GM21423 (cell line): ENCODE results near the gene FRMPD4.

Source experiments
- ATAC-seq: cut with Tn5 transposase; IDR thresholded peaks from one replicate; pipeline ENCODE4 v1.9.1; 2021; ENCODE audit warnings: mild to moderate bottlenecking, moderate library complexity; ENCODE audit not compliant: unreplicated experiment

FRMPD4 gene

DNA sequence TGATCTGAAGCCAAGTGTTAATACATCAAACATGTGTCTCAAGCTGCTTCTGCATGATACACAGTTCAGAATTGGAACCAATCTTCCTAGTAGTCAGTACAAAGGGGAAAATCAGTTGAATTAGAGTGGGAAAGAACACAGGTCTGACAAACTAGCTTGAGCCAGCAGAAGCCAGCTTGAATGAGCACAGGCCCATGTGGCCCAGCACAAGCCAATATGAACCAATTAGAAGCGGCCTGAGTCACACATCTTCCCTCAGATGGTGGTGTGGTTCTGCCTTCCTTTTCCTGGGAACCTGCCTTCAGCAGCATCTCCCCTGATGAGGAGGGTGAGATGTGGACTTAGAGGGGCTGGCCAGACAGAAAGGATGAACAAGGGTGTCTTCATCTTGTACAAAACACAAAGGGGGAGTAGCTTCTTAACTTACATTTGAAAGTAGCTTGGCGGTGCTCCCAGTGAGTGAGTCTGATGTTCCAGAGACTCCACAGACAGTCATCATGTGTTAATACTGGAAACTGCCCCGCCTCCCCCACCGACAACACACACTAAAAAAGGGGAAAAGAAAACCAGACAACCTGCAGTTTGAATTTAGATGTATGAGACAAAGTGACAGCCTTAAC lies 72.0 kb downstream of the FRMPD4 start:
- no peak for ATAC-seq

DNA sequence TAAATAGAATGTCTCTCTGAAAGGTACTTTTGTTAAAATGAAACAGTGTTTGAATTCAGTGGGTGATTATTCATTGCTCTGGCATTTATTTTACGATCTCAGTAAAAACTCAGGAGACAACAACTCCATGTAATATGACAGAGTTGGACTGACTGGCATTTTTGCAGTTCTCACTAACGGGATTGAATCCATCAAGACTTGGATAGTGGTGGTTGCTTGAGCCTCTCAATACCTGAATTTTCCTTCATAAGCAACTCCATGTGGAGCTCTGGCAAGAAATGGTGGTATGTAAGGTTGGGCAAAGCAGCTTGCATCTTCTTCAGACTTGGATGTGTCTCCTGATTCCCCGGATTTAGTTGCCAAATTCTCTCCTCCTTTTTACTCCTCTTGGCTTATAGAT lies 72.7 kb downstream of the FRMPD4 start:
- ATAC-seq, result no peak

DNA sequence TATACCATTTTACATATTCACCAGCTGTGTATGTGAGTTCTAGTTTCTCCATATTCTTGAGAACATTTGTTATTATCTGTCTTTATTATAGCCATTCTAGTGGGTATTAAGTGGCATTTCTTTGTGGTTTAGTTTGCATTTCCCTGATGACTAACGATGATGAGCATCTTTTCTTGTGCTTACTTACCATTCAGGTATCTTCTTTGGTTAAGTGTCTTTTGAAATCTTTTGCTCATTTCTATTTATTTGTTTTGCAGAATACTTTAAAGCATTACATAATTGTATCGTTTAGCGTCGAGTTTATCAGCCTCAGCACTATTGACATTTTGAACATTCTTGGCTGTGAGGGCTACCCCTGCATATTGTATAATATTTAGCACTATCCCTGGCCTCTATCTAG lies 85.4 kb downstream of the FRMPD4 start:
- ATAC-seq, result no peak

DNA sequence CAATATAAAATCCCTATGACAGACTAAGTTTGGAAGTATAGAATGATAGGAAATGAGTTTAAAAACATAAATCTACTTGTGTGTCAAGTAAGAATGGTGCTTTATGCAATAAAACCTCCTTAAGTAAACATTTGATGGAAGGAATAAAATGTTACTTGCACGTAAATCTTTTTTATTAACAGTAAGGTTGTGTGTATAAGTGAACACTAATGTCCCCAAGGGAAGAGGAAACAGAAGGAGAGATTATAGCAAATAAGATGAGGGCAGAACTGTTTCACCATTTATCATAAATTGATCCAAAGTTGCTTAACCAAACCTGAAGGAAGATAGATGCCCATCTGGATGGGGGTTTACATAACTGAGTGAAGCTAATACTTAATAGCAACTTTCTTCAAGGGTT lies 86.8 kb downstream of the FRMPD4 start:
- ATAC-seq, result no peak

DNA sequence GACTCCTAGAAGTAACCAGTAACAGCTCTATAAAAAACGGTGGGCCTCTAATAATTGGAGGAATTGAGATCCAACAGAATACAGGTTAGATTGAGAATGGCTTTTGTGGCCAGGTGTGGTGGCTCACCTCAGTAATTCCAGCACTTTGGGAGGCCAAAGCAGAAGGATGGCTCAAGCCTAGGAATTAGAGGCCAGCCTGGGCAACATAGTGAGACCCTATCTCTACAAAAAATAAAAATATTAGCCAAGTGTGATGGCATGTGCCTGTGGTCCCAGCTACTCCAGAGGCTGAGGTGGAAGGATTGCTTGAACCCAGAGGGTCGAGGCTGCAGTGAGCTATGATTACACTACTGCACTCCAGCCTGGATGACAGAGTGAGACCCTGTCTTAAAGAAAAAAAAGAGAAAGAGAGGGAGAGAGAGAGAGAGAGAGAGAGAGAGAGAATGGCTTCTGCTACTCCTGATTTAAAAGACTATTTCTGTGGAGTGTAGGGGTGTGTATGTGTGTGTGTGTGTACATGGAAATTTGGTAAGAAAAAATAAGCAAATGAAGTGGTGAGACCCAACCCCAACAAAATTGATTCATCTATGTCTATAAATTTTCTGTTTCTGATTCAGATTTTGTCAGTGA lies 89.3 kb downstream of the FRMPD4 start:
- no peak for ATAC-seq

DNA sequence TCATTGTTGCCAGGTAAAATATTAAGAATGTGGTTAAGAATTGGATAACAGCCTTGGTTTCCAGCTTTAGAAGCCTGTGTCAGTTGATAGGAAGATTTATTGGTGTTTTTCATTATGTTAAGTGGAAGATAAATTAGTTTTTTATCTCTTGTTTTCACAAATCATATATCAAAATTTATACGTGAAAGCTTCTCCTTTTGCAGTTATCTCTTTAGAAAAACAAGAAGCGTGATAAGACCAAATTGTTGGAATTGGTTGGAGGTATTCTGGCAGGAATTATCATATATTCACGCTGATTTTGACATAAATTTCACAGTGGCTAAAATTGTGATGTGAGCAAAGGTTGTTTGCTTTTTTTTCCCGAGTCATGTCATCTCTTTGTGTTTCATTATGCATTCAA lies 90.6 kb downstream of the FRMPD4 start:
- ATAC-seq, result no peak

DNA sequence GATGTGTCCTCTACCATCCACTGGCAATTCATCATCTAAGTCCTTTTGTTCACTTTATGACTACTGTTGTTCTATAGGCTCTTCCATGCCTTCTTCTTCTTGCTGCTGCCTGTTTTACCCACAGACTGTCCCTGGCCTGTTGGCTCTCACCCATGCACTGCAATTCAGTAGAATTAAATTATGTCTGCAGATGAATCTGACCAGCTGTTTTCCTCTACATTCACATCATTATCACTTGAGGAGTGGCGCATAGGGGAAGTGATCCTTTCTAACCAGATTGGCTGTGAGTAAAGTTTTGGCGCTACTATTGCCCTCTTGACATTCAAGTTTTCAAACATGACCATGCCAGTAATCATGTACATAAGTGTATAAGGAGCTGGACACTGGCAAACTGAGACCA lies 91.7 kb downstream of the FRMPD4 start:
- ATAC-seq, result no peak

DNA sequence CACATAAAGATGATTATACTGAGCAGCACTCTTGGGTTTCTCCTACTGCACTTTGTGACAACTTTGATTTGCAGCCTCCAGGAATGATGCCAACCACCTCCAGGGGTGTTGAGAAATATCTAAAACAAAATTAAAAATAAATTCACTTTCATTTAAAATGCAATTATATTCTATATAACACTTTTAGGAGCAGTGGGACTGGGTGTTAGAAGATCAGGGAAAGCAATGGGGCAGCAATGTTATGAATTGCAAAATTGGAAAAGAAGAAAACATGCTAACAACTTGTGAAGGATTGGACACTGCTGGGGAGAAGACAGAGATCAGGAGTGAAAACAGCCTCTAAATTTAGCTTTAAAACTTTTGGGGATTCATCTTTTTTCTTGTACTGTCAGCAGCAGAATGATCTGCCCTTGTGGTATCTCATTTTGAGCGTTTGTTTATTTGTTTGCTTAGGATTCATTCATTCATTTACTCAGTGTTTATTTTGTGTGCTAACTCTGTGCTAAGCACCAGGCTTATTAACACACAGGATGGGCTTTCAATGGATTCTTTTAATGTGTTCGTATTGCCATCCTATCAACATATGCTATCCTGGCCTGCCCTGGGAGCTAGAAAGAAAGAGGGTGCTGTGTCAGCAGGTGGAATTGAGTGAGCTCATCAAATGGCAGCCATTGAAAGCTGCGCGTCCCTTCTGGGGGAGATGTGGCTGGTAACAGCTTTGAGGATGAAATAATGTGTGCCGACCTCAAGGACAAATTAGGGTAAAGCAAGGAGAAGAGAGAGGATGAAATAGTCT lies 96.5 kb downstream of the FRMPD4 start:
- ATAC-seq, result no peak

DNA sequence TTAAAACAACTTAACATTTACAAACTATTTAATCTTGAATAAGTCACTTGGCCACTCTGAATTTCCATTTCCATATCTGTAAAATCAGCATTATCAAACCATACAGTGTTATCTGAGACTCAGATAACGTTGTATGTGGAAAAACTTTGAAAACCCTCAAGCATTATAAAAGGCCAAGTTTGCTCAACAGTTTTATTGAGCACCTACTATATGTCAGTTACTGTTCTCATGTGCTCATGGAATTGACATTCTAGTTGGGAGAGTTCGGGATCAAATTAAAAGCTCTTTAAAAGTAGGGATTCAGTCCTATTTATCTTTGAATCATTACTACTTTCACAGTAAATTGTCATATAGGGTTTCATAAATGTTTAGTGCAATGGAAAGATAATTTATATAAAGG lies 97.9 kb downstream of the FRMPD4 start:
- ATAC-seq, result no peak

DNA sequence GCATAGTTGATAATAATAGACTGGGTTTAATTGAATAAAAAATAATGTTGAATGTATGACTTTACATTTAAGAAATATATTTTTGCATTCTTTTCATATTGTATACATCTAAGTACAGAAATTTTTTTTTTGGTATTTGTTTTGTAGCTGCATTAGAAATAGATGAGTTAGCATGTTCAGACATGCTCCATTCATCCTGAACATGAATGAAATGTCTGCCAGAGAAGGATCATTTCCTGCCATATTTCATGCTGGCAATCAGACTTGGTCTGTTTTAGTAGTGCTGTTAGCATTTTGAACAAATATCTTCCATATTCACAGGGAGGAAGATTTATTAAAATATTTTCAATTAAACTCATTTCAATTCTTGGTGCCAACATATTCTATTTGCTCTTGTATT lies 98.9 kb downstream of the FRMPD4 start:
- ATAC-seq, result no peak

DNA sequence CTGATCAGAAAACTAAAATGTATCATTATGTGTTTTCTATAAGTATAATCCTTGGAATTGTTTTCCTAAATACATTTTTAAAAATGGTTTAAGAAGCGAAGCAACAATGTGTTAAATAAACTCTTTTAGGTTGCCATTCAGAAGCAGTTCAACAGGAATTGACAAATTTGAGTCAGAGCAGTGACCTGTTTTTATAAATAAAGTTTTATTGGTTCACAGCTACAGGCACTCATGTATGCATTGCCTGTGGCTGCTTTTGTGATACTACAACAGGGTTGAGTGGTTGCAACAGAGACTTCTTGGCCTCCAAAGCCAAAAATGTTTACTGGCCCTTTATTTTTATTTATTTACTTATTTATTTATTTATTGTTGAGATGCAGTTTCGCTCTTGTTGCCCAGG lies 99.5 kb downstream of the FRMPD4 start:
- ATAC-seq, result no peak

DNA sequence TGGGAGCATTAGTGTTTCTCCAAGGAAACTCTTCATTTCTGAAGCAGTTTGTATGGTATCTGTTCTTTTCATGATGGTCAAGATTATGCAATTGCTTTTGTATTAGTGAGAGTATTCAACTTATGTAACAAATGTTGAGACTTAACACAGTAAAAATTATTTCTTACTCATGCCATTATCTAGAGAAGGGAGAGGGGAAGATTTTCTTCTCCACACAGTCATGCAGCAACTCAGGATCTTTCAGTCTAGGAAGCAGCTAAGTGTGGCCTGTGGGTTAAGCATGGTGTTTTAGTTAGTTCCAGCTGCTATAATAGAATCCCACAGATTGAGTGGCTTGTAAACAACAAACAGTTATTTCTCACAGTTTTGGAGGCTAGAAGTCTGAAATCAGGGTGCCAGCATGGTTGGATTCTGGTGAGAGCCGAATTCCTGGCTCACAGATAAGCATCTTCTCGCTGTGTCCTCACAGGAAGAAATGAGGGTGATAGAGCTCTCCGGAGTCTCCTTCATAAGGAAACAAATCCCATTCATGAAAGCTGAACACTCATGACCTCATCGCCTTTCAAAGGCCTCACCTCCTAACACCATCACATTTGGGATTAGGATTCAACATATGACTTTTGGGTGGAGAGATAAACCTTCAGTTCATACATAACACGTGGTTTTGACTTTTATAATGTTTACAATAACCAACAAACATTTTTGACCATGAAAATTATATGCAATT lies 101.2 kb downstream of the FRMPD4 start:
- ATAC-seq, result no peak

DNA sequence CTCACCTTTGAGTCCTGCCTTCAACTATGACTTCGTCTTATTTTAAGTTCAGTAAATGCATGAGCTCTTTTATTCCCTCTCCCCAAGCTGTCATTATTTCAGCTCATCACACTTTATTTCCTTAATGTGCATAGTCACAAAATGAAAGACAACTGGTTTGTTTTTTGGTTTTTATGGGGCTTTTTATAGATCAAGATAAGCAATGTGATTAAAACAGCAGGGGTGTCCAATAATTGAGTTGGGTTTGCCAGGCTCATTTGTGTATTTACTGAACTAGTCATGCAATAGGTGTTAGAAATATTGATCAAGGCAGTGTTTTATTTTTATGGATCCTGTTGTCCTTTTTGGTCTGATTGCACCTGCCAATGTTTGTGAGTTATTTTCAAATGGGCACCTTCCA lies 102.2 kb downstream of the FRMPD4 start:
- no peak for ATAC-seq

DNA sequence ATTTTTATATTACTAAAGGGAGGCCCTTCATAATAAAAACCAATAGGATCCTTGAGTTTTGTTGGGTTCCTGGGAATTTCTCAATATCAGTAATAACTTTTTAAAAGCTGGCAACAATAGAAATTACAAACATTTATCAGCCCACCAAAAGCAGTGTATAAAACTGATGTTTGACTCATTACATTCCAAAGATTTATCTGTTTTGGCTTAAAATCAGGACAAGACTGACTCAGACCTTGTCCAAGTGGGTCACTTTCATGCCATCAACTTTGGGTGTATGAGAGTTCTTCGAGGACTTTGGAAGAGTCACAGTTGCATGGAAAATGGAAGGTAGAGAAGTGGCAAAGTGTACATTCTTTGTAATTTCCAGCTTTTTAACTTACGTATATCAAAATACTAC lies 102.8 kb downstream of the FRMPD4 start:
- no peak for ATAC-seq

DNA sequence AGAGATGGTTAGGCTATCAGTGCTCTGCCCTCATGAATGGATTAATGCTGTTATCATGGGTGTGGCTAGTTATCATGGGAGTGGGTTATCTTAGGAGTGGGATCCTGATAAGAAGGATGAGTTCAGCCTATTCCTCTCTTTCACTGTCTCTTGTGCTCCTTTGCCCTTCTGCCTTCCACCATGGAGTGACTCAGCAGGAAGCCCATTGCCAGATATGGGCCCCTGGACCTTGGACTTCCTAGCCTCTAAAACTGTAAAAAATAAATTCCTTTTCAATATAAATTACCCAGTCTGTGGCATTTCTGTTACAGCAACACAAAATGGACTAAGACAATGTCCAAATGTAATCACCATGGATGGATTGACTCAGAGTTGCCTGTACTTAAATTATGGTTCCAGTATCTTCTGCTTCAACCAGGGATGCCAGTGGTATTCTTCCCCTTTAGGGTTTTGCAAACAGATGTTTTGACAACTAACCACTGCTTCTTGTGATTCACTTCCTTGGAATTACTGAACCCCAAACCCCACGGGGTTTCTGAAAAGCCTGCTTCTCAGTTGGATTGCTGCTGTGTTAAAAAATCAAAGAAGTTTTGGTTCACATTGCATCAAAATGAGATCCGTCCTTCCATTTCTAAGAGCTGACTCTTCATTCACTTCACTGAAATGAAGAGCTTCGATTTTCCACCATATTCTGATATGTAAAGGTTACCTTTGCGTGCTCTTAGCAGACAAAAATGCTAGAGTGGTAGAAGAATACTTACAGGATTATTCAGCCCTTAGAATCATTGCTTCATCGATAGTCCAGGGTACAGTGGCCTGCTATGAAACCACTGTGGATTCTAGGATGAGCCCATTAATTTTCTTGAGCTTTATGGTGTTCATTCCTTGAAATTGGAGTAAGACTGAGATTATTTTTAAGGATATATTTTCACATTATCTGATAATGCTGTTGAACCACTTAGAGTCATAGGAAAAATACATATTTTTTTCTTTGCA lies 107.7 kb downstream of the FRMPD4 start:
- ATAC-seq, result no peak

DNA sequence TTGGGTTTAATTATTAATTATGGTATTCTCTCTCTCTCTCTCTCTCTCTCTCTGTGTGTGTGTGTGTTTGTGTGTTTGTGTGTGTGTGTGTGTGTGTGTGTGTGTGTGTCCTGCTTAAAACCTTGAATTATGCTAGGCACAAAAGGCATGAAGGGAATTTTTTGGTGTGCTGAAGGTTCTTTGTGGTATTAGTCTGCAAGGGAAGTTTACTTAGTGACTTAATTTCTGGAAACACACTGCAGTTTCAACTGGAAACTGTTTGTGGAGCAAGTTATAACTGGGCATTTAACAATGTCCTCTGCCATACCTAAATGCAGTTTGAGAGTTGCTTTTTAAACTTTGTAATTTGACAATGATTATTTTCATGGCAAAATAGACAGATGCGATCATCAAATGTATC lies 111.7 kb downstream of the FRMPD4 start:
- ATAC-seq, result no peak

DNA sequence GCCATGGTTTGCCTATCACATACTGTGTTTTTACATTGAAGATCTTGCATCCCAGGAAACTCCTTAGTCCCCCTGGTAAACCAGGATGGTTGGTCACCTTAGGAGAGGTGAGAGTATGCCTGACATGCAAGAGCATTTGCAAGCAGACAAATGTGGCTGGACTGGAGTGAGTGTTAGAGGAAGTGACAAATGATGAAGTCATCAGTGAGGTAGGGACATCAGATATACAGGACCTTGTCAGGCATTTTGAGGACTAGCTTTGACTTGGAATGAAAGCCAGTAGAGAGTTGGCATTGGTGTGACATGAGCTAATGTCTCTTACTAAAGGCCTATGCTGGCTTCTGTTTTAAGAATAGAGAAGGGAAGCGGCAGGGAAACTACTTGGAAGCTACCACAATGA lies 124.9 kb downstream of the FRMPD4 start:
- no peak for ATAC-seq

DNA sequence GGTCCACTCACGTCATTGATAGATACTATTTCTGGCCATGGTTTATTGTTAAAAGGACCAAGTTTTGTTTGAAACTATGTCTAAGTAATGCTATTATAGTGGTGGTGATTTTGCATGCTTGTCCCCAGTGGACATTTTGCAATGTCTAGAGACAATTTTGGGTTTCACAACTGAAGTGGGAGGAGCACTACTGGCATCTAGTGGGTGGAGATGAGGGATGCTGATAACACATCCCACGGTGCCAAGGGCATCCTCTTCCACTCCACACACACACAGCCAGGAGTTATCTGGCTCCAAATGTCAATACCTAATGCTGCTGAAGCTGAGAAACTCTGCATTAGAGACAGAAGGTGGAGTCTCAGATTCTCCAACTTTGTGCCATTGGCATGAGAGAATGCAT lies 131.2 kb downstream of the FRMPD4 start:
- ATAC-seq, result no peak

DNA sequence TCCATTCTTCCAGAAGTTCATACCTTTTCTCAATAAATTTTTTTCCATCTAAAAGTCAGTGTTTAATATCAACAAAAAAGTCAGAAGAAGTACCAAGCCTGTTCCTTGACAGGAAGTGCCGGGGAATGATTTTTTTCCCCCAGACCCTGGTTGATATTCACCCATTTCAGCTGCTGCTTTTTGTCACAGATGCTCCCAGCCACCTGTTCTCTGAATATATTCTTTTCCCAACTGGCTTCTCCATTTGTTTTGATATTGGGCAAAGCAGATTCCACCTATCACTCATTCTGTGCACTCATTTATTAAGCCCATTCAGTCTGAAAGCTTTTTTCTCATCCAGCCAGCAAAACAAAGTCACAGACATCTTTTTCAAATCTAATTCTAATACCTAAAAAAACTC lies 139.9 kb downstream of the FRMPD4 start:
- ATAC-seq, result no peak

DNA sequence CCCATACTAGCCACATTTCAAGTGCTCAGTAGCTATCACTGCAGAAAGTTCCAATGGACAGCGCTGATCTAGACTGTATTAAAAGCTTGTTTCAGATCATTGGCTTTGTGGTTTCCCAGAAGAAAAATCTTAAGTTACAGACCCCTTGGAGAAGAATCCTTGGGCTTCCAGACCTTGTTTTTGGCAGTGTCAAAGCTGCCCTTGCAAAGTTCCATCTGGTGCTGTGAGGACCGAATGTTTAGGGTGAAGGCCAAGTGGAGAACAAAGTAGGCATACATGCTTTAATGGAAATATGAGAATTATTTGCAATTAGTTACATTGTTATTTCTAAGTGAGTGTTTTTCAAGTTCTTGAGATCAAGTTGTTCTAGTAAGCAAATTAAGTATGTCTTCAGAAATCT lies 144.7 kb downstream of the FRMPD4 start:
- no peak for ATAC-seq
